ENCODE measurements around the gene PBXIP1. TPM values are rescaled to one million over a fixed set of nuclear protein-coding genes. Genes with fewer than 3 reads are reported as not detected.

The PBXIP1 gene
- total RNA-seq, 1 donor from 2014 or later: 69.1 TPM

GRCh38 chr1:154975409-154976059, 19.6 kb upstream of the PBXIP1 start:
- peaks cover 7% of the 10 kb centered on the region for H3K36me3 Mint-ChIP-seq (ENCODE audit: insufficient read depth)
- H3K4me1 Mint-ChIP-seq (ENCODE audit: low read depth): peaks cover 26% of the 10 kb centered on the region
- no peak for DNase-seq (ENCODE audit: low spot score, unreplicated experiment)
- H3K27ac Mint-ChIP-seq: no peak overlapping the region
- H3K9me3 Mint-ChIP-seq (ENCODE audit: low read depth): no peaks in the 10 kb centered on the region
- no peak for TF ChIP-seq CTCF (IDR thresholded peaks at IDR 0.05; ENCODE audit: unreplicated experiment)
- H3K27me3 Mint-ChIP-seq: no peaks in the 10 kb centered on the region
- no peak overlapping the region for H3K4me3 Mint-ChIP-seq (ENCODE audit: low read depth)

GRCh38 chr1:154974808-154975408, 19.0 kb upstream of the PBXIP1 start:
- Mint-ChIP-seq H3K27ac (no peak overlapping the region), H3K36me3 (ENCODE audit: insufficient read depth) (peaks cover 7% of the 10 kb centered on the region), H3K9me3 (ENCODE audit: low read depth) (no peaks in the 10 kb centered on the region), H3K27me3 (no peaks in the 10 kb centered on the region), H3K4me3 (ENCODE audit: low read depth) (no peak overlapping the region), H3K4me1 (ENCODE audit: low read depth) (peaks cover 26% of the 10 kb centered on the region)
- peak; percentile 88 for DNase-seq (ENCODE audit: low spot score, unreplicated experiment)
- TF ChIP-seq CTCF (IDR thresholded peaks at IDR 0.05; ENCODE audit: unreplicated experiment): no peak

- Mint-ChIP-seq H3K27ac (no peak within 1 kb of the TSS), H3K36me3 (ENCODE audit: insufficient read depth) (peaks cover 4% of the 10 kb centered on the region), H3K27me3 (no peaks in the 10 kb centered on the region), H3K4me3 (ENCODE audit: low read depth) (no peak within 1 kb of the TSS), H3K9me3 (ENCODE audit: low read depth) (no peaks in the 10 kb centered on the region), H3K4me1 (ENCODE audit: low read depth) (peaks cover 31% of the 10 kb centered on the region)
- DNase-seq (ENCODE audit: low spot score, unreplicated experiment): peak; percentile 90
- TF ChIP-seq CTCF (IDR thresholded peaks at IDR 0.05; ENCODE audit: unreplicated experiment): no peak
Measured at GRCh38 chr1:154974102-154974807, 18.4 kb upstream of the PBXIP1 start, which contains the start of gene CKS1B. Gene CKS1B, plus strand, starts transcription at chr1:154974681. Its CDS starts 65 bp downstream, at chr1:154974746.

- H3K4me3 Mint-ChIP-seq (ENCODE audit: low read depth): no peak overlapping the region
- TF ChIP-seq CTCF (IDR thresholded peaks at IDR 0.05; ENCODE audit: unreplicated experiment): peak; percentile 20
- peaks cover 32% of the 10 kb centered on the region for H3K4me1 Mint-ChIP-seq (ENCODE audit: low read depth)
- H3K27ac Mint-ChIP-seq: no peak overlapping the region
- peak; percentile 89 for DNase-seq (ENCODE audit: low spot score, unreplicated experiment)
- H3K36me3 Mint-ChIP-seq (ENCODE audit: insufficient read depth): peaks cover 1% of the 10 kb centered on the region
- no peaks in the 10 kb centered on the region for H3K27me3 Mint-ChIP-seq
- no peaks in the 10 kb centered on the region for H3K9me3 Mint-ChIP-seq (ENCODE audit: low read depth)
Measured at GRCh38 chr1:154973344-154974101, 17.6 kb upstream of the PBXIP1 start.
